A549 treated with AZD9567 at 1 μM for 4 hours (cell line): ENCODE measurements around the gene COPZ1. TPM values are rescaled to one million over a fixed set of nuclear protein-coding genes. Genes with fewer than 3 reads are reported as not detected.

ENCODE experiments used
- total RNA-seq: library from RNA; stranded (reverse); fragments of 200-300 nt; extraction: Qiagen RNA extraction; gene quantifications from 5 replicates; pipeline ENCODE4 v1.2.3, GENCODE V29; 2022; ENCODE audit not compliant: insufficient read depth

COPZ1 gene, protein sequence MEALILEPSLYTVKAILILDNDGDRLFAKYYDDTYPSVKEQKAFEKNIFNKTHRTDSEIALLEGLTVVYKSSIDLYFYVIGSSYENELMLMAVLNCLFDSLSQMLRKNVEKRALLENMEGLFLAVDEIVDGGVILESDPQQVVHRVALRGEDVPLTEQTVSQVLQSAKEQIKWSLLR
- total RNA-seq = 202 to 273 TPM (median 217 TPM) in 5 replicates

DNA sequence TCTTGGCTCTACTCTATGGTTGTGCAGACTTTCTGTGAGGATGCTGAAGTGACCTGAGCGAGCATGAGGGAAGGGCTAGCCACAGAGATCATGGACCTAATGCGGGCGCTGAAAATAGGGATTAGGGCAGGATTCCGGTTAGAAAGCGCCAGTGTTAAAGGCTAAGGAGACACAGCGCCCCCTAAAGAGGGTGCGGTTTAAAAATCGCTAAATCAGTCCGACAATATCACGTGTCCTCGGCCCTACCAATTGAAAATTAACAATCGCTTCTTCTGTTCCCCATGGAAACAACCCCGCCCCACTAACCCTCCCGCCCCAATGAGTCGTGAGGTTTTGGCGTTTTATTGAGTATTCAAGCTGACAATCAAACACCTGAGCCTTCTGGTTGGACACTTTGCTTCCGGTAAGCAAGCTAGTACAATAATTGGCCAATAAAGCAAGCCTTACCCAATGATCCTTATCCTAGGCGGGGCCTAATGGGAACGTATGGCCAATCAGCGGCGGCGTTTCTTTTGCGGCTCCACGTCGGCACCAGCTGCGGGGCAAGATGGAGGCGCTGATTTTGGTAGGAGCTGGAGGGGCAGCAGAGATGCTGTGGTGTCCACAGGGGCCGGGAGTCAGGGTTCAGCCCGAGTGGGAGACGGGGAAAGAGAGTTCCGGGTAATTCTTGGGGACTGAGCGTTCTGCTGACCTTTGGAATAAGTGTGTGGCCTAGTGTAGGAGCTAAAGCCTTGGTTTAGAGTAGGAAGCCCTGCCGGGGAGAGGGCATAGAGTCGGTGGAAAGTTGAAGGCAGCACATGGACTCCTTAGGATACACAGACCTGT is at the start of gene COPZ1:
Gene COPZ1, plus strand, starts transcription at position 515 of the 825 bp plus-strand sequence. Its CDS starts 33 bp downstream, at position 548.

DNA sequence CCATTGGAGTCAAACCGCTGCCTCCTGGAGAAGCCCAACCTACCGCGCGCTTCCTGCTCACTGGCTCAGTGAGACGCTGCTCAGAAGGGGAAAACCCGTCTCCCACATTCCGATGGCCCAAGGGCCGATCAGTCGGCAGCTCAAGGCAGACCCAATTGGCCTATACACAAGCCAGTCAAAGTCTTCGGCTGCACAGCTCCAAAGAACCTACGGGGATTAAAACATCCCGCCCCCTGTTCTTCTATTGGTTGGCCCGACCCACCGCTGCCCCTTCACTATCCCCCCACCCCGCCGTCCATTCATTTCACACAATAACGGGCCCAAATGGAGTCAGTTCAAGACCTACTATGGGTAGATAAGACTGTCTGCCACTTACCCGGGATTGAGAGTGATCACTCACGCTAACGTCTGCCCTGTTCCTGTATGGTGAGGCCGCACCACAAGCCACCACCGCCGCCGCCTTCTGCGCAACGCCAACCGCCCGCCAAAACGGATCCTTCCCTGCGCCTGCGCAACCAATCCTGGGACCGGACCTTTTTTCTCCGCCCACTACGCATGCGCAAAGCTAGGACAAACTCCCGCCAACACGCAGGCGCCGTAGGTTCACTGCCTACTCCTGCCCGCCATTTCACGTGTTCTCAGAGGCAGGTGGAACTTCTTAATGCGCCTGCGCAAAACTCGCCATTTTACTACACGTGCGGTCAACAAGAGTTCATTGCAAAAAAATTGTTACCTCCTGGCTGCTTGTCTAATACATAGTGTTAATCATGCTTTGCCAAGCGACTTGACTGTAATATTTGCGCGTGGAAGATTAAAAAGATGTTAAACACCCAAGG is 45.1 kb upstream of the COPZ1 start, which contains the start of gene CBX5:
Gene CBX5, minus strand, starts transcription at position 491 of the 836 bp plus-strand sequence. CDS start 22,472 bp downstream, outside the sequence.

DNA sequence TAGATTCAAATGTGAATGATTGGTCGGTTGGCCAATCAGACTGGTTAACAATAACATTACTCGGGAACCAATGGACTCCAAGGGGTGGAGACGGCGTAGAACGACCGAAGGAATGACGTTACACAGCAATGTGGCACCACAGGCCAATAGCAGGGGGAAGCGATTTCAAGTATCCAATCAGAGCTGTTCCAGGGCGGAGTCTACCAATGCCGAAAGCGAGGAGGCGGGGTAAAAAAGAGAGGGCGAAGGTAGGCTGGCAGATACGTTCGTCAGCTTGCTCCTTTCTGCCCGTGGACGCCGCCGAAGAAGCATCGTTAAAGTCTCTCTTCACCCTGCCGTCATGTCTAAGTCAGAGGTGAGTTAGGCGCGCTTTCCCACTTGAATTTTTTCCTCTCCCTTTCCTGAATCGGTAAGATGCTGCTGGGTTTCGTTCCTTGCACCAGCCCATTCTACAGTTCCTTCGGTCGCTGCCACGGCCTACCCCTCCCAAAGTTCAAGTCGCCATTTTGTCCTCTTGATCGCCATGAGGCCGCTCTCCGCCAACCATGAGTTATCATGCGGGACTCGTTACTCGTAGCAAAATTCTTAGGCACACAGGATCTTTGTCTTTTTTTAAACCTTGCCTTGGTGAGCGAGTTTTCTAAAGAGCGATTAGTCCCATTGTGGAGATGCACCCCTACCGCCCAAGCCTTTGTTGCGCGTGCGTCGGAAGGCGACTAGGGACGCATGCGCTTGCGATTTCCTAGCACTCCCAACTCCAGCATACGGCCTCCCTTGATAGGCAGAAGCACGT is 44.3 kb upstream of the COPZ1 start, which contains the start of gene HNRNPA1:
Gene HNRNPA1, plus strand, starts transcription at position 259 of the 793 bp plus-strand sequence. Its CDS starts 82 bp downstream, at position 341.

DNA sequence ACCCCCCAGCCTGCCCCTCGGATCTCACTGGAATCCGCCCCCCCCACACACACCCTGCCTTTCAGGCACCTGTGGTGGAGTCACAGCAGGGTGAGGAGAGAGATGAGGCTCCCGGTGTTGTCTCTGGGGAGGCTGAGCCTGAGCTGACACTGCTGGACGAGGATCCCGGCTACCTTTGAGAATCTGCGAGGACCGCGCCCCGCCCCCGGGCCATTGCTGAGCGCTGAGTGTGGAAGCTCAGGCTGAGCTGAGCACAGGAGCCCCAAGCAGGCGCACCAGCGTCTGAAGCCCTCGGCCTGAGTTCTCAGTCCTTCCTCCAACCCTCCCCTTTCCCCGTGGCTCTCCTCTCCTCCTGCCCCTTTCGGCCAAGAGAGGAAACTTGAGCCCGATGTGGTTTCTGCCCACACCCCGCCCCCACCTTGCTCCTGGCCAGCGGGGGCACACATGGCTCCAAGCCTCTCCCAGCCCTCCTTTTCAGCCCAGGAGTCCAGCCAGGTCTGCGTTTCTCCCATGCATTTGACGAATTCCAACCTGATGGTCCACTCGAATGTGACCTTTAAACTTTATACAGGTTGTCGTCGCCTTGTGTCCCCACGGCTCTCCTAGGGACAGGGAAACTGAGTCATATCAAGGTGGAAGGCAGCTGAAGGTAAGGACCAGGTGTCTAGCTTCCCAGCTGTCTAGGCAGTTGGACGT is 24.1 kb upstream of the COPZ1 start, which contains the start of gene NFE2:
Gene NFE2, minus strand, starts transcription at position 284 of the 696 bp plus-strand sequence. CDS start 5,767 bp downstream, outside the sequence.

DNA sequence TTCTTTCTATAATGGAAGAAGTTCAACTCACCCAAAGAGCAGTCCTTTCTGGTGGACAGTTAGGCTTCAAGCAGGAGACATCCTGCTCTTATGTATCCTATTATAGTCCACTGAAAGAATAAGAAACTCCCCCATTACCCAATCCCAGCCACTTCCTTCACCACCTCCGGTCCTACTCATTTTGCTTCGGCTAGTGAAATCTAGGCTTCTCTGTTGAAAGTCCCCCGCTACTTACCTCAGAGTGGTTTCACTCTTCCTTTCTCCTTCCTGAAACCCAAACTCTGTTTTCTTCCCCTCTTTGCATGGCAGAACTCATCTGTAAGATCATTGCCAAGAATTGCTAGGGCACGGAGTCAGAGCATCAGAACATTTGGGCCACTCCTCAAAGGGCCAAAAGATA is 39.5 kb downstream of the COPZ1 start, which contains the start of gene GPR84:
Gene GPR84, minus strand, starts transcription at position 74 of the 400 bp plus-strand sequence. CDS start 635 bp downstream, outside the sequence.

DNA sequence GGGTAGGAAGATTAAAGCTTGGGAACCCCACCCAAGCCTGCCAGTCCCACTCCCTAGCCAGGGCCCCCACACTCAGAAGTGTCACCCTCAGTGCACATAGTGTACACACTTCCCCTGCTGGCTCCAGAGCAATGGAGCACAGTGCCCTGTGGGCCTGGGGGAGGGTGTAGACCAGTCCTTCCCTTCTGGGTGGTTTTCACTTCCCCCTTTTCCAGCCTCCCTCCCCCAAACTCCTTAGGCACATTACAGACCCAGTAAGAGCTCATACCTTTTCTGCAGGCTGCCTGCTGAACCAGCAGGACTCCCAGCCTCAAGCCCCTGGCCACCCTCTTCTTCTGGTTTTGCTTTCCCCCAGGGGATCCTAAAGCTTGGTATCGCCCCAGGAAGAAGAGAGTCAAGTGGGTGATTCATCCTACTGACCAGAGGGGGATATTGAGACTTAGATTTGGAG is 59.7 kb downstream of the COPZ1 start, which contains the start of gene ZNF385A:
Gene ZNF385A, minus strand, starts transcription at position 143 of the 451 bp plus-strand sequence. CDS start 219 bp downstream, outside the sequence.

Other genes starting within 250 kb of the COPZ1 start
- 26.7 to 33.7 TPM (median 31.2 TPM) in 5 replicates for gene SMUG1, start 136.1 kb upstream of the COPZ1 start, total RNA-seq
- 21.7 to 27.2 TPM (median 24.7 TPM) in 5 replicates for gene CBX5, start 45.0 kb upstream of the COPZ1 start, total RNA-seq
- gene HNRNPA1, start 44.4 kb upstream of the COPZ1 start, total RNA-seq = 1,359 to 2,807 TPM (median 1,410 TPM) in 5 replicates
- 0.05 to 0.06 TPM (median 0.06 TPM) in 3 of 5 replicates, not detected in the others for gene NFE2, start 24.1 kb upstream of the COPZ1 start, total RNA-seq
- gene GPR84, start 39.4 kb downstream of the COPZ1 start, total RNA-seq = 0.05 to 0.08 TPM in 2 of 5 replicates, not detected in the others
- gene ZNF385A, start 59.6 kb downstream of the COPZ1 start, total RNA-seq = 15.4 to 18.8 TPM (median 18.7 TPM) in 5 replicates
- gene ITGA5, start 94.1 kb downstream of the COPZ1 start, total RNA-seq = 189 to 257 TPM (median 242 TPM) in 5 replicates
- not detected in 5 replicates for gene GTSF1, start 148.5 kb downstream of the COPZ1 start, total RNA-seq
- 0.02 TPM in 1 of 5 replicates, not detected in the others for gene NCKAP1L, start 172.6 kb downstream of the COPZ1 start, total RNA-seq
- gene PDE1B, start 224.5 kb downstream of the COPZ1 start, total RNA-seq = 0.02 to 0.05 TPM (median 0.02 TPM) in 3 of 5 replicates, not detected in the others